DND-41 (cell line): ENCODE measurements around the gene CRYM.

Source experiments
- ATAC-seq: fragments of 200-7000 bp; cut with Tn5 transposase; 3 replicates; pipeline ENCODE4 v1.9.1; 2021; ENCODE audit warnings: low read depth; ENCODE audit not compliant: insufficient read depth
- DNase-seq: peaks from one replicate; pipeline ENCODE4 v3.0.0-alpha.2; 2020
- H2AFZ ChIP-seq: 2 replicates; pipeline ENCODE4 v1.6.0; 2012; ENCODE audit warnings: low read depth, low read length
- H3K27ac ChIP-seq: 2 replicates; pipeline ENCODE4 v1.5.1; 2012; ENCODE audit warnings: low read length, inconsistent platforms
- H3K27me3 ChIP-seq: fragments of 200-600 bp; sonication (generic); 2 replicates; pipeline ENCODE4 v1.6.0; 2012; ENCODE audit warnings: low read length, mild to moderate bottlenecking, inconsistent platforms; ENCODE audit not compliant: insufficient read depth, poor library complexity
- H3K36me3 ChIP-seq: 2 replicates; pipeline ENCODE4 v1.5.1; 2012; ENCODE audit warnings: low read length, inconsistent platforms; ENCODE audit not compliant: insufficient read depth
- H3K4me1 ChIP-seq: 2 replicates; pipeline ENCODE4 v1.5.1; 2012; ENCODE audit warnings: mild to moderate bottlenecking, low read length; ENCODE audit not compliant: insufficient read depth
- H3K4me2 ChIP-seq: 2 replicates; pipeline ENCODE4 v1.6.0; 2012; ENCODE audit warnings: mild to moderate bottlenecking, moderate library complexity, low read length, inconsistent platforms; ENCODE audit not compliant: insufficient read depth
- H3K4me3 ChIP-seq, 2 experiments: fragments of 200-600 bp in 1 of 2; shearing (Covaris generic) in 1 of 2; 2 replicates each; pipeline ENCODE4 v1.5.1; 2012 to 2016; ENCODE audit warnings: inconsistent platforms in 2 of 2, low read length in 2 of 2, mild to moderate bottlenecking in 2 of 2, low read depth in 1 of 2, moderate library complexity in 1 of 2
- H3K79me2 ChIP-seq: 2 replicates; pipeline ENCODE4 v1.6.0; 2012; ENCODE audit warnings: low read length, inconsistent platforms; ENCODE audit not compliant: insufficient read depth
- H3K9ac ChIP-seq: 2 replicates; pipeline ENCODE4 v1.6.0; 2012; ENCODE audit warnings: low read depth, mild to moderate bottlenecking, inconsistent platforms, low read length, moderate library complexity
- H3K9me3 ChIP-seq: 2 replicates; pipeline ENCODE4 v1.5.1; 2012; ENCODE audit warnings: low read length, moderate library complexity, mild to moderate bottlenecking, inconsistent platforms; ENCODE audit not compliant: insufficient read depth, severe bottlenecking
- H4K20me1 ChIP-seq: 2 replicates; pipeline ENCODE4 v1.6.0; 2012; ENCODE audit warnings: low read length; ENCODE audit not compliant: insufficient read depth
- EZH2 ChIP-seq: IDR thresholded peaks from 3 replicates; pipeline ENCODE4 v1.6.1; 2012; ENCODE audit warnings: borderline replicate concordance, low read depth, mild to moderate bottlenecking, moderate library complexity, low read length, inconsistent platforms; ENCODE audit not compliant: severe bottlenecking
- TF ChIP-seq, protein P1 (sequence below): IDR thresholded peaks from 2 replicates; pipeline ENCODE4 v1.5.1; 2012; ENCODE audit warnings: borderline replicate concordance, low read length, moderate library complexity, mild to moderate bottlenecking; ENCODE audit not compliant: poor library complexity, severe bottlenecking; ENCODE audit errors: extremely low read depth

Gene CRYM

DNA sequence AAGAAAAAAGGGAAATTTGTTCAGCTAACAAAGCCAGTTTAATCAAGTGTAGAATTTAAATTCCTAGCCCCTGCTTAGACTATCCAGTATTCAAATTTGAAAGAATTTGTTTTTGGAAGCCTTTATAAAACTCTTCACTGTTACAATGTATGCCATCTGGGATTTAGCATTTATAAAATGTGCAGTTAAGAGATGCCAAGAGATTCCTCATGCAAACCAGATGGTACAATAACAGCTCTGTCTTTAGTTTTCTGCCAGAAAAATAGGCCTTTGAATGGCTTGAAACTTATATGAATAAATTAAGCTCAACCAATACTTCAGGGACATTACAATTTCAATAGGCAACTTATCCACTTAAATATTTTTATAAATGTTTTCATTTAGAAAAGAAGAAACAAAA, 51.3 kb downstream of the CRYM start:
- TF ChIP-seq, protein P1, sequence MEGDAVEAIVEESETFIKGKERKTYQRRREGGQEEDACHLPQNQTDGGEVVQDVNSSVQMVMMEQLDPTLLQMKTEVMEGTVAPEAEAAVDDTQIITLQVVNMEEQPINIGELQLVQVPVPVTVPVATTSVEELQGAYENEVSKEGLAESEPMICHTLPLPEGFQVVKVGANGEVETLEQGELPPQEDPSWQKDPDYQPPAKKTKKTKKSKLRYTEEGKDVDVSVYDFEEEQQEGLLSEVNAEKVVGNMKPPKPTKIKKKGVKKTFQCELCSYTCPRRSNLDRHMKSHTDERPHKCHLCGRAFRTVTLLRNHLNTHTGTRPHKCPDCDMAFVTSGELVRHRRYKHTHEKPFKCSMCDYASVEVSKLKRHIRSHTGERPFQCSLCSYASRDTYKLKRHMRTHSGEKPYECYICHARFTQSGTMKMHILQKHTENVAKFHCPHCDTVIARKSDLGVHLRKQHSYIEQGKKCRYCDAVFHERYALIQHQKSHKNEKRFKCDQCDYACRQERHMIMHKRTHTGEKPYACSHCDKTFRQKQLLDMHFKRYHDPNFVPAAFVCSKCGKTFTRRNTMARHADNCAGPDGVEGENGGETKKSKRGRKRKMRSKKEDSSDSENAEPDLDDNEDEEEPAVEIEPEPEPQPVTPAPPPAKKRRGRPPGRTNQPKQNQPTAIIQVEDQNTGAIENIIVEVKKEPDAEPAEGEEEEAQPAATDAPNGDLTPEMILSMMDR = no peak
- TF ChIP-seq EZH2 = no peak

DNA sequence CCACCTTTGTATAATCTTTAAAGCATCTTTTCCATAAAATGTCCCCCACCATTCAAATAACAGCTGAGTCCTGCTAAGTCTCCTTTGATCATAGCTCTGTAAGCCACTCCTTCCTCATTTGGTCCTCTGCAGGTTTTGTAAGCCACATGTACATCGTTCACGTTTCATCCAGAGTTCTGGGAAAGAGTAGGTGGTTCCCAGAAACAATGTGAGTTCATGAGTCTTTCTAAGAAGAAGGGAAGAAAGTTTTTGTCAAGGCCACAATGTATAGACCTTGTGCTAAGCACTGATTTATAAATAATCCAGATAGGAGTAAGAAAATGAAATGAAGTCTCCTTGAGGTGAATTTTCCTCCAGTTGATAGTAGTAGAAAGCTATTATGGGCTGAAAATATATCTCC, 53.3 kb downstream of the CRYM start:
- H3K79me2 ChIP-seq = no peaks in the 10 kb centered on the region
- H4K20me1 ChIP-seq = no peaks in the 10 kb centered on the region
- peak; percentile 9 for DNase-seq
- ATAC-seq = 0 out of 3 replicates have a peak, but pooled peaks have one; percentile 19
- H2AFZ ChIP-seq = no peak overlapping the region
- TF ChIP-seq, protein P1 = no peak
- no peak for TF ChIP-seq EZH2
- no peak overlapping the region for H3K4me3 ChIP-seq
- H3K4me2 ChIP-seq = no peak overlapping the region
- no peak overlapping the region for H3K9ac ChIP-seq
- no peak overlapping the region for H3K27ac ChIP-seq
- peaks cover 21% of the 10 kb centered on the region for H3K27me3 ChIP-seq
- no peaks in the 10 kb centered on the region for H3K36me3 ChIP-seq
- no peaks in the 10 kb centered on the region for H3K4me1 ChIP-seq
- H3K9me3 ChIP-seq = no peaks in the 10 kb centered on the region

More for the DNA sequence above, 51.3 kb downstream of the CRYM start:
- Histone ChIP-seq H3K79me2 (no peaks in the 10 kb centered on the region), H4K20me1 (no peaks in the 10 kb centered on the region), H3K4me1 (no peaks in the 10 kb centered on the region), H3K9me3 (no peaks in the 10 kb centered on the region), H3K27me3 (peaks cover 21% of the 10 kb centered on the region), H3K4me3 (no peak overlapping the region), H3K27ac (no peak overlapping the region), H3K4me2 (no peak overlapping the region), H3K36me3 (no peaks in the 10 kb centered on the region), H3K9ac (no peak overlapping the region), H2AFZ (no peak overlapping the region)
- ATAC-seq (no peak), DNase-seq (no peak)

DNA sequence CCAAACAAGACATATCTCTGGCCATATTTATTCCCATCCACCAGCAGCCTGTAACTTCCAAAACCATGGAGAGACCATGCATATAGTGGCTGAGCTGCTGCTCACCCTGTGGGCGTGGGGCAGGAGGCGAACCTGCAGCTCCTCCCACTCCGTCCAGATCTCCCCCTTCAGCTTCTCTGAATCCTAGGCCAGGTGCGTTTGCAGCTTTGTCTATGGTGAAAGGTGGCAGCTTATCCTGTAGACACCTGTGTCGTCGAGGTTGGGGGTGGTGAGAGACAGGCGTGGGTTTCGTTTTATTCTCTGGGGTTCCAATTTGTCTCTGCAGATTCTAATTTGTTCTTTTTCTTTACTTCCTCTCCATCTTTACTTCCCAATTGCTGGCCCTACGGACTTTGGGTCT, 54.3 kb downstream of the CRYM start:
- Histone ChIP-seq H3K4me2 (no peak overlapping the region), H3K9ac (no peak overlapping the region), H3K27ac (no peak overlapping the region), H3K36me3 (no peaks in the 10 kb centered on the region), H3K9me3 (no peaks in the 10 kb centered on the region), H3K79me2 (no peaks in the 10 kb centered on the region), H3K4me3 (no peak overlapping the region), H2AFZ (no peak overlapping the region), H3K27me3 (peaks cover 21% of the 10 kb centered on the region), H4K20me1 (no peaks in the 10 kb centered on the region), H3K4me1 (no peaks in the 10 kb centered on the region)
- no peak for ATAC-seq
- no peak for DNase-seq
- TF ChIP-seq EZH2 = no peak
- TF ChIP-seq, protein P1 = no peak
